Mesenchymal stem cell (in vitro differentiated cells and primary cell): ENCODE results near the gene CYBC1.

Experiments
- DNase-seq: peaks from one replicate; pipeline ENCODE4 v3.0.0-alpha.2; 2013
- H2AFZ ChIP-seq: one replicate; pipeline ENCODE4 v1.6.1; 2013; ENCODE audit warnings: low read depth, mild to moderate bottlenecking, control low read depth, inconsistent platforms, low read length, moderate library complexity
- H2AK5ac ChIP-seq: 2 replicates; pipeline ENCODE4 v1.6.1; 2013; ENCODE audit warnings: low read length, moderate library complexity, mild to moderate bottlenecking, inconsistent platforms; ENCODE audit not compliant: severe bottlenecking
- H2BK120ac ChIP-seq: one replicate; pipeline ENCODE4 v1.6.1; 2013; ENCODE audit warnings: low read depth, mild to moderate bottlenecking, inconsistent platforms, low read length, moderate library complexity
- H2BK12ac ChIP-seq, 2 experiments: one replicate each; pipeline ENCODE4 v1.6.1; 2013; ENCODE audit warnings: inconsistent platforms in 2 of 2, low read length in 2 of 2, mild to moderate bottlenecking in 2 of 2, moderate library complexity in 2 of 2, control low read depth in 1 of 2
- H2BK15ac ChIP-seq: one replicate; pipeline ENCODE4 v1.6.1; 2013; ENCODE audit warnings: mild to moderate bottlenecking, low read depth, inconsistent platforms; ENCODE audit not compliant: poor library complexity, severe bottlenecking
- H2BK5ac ChIP-seq: 2 replicates; pipeline ENCODE4 v1.6.1; 2013; ENCODE audit warnings: low read depth, mild to moderate bottlenecking, low read length, control low read depth, inconsistent platforms; ENCODE audit not compliant: poor library complexity, severe bottlenecking
- H3K14ac ChIP-seq, 2 experiments: one replicate each; pipeline ENCODE4 v1.6.1; 2013; ENCODE audit warnings: inconsistent platforms in 2 of 2, low read length in 2 of 2, control low read depth in 1 of 2, mild to moderate bottlenecking in 1 of 2, moderate library complexity in 1 of 2
- H3K18ac ChIP-seq, 2 experiments: one replicate each; pipeline ENCODE4 v1.6.1; 2013; ENCODE audit warnings: inconsistent platforms in 2 of 2, low read length in 2 of 2, control low read depth in 1 of 2, low read depth in 1 of 2, mild to moderate bottlenecking in 1 of 2
- H3K23ac ChIP-seq, 2 experiments: one replicate each; pipeline ENCODE4 v1.6.1; 2013; ENCODE audit warnings: inconsistent platforms in 2 of 2, low read length in 2 of 2, mild to moderate bottlenecking in 2 of 2, moderate library complexity in 2 of 2, control low read depth in 1 of 2
- H3K27ac ChIP-seq: 2 replicates; pipeline ENCODE4 v1.5.1; 2013; ENCODE audit warnings: mild to moderate bottlenecking, moderate library complexity, low read length, control low read depth, inconsistent platforms; ENCODE audit not compliant: poor library complexity, severe bottlenecking
- H3K27me3 ChIP-seq, 2 experiments: 2 replicates each; pipeline versions ENCODE4 v1.6.1 to v1.7.0; 2013; ENCODE audit warnings: low read length in 2 of 2, mild to moderate bottlenecking in 2 of 2, moderate library complexity in 2 of 2, control low read depth in 1 of 2, inconsistent platforms in 1 of 2; ENCODE audit not compliant: control insufficient read depth in 1 of 2, insufficient read depth in 1 of 2
- H3K36me3 ChIP-seq, 2 experiments: 2 replicates each; pipeline versions ENCODE4 v1.6.1 to v1.7.0; 2013; ENCODE audit warnings: low read length in 2 of 2, control low read depth in 1 of 2, inconsistent platforms in 1 of 2, low read depth in 1 of 2, mild to moderate bottlenecking in 1 of 2; ENCODE audit not compliant: insufficient read depth in 2 of 2, control insufficient read depth in 1 of 2
- H3K4ac ChIP-seq, 2 experiments: one replicate each; pipeline ENCODE4 v1.6.1; 2013; ENCODE audit warnings: inconsistent platforms in 2 of 2, low read length in 2 of 2, mild to moderate bottlenecking in 2 of 2, moderate library complexity in 2 of 2, control low read depth in 1 of 2, low read depth in 1 of 2
- H3K4me1 ChIP-seq: 2 replicates; pipeline ENCODE4 v1.6.1; 2013; ENCODE audit warnings: low read depth, low read length, control low read depth; ENCODE audit not compliant: control insufficient read depth, insufficient read depth
- H3K4me2 ChIP-seq: 2 replicates; pipeline ENCODE4 v1.6.1; 2013; ENCODE audit warnings: low read length, mild to moderate bottlenecking, inconsistent platforms; ENCODE audit not compliant: poor library complexity, severe bottlenecking
- H3K4me3 ChIP-seq, 2 experiments: 2 replicates each; pipeline versions ENCODE4 v1.5.1 to v1.7.0; 2013; ENCODE audit warnings: low read length in 2 of 2, mild to moderate bottlenecking in 2 of 2, control low read depth in 1 of 2, low read depth in 1 of 2; ENCODE audit not compliant: insufficient read depth in 1 of 2
- H3K79me1 ChIP-seq: replicated peaks from 2 replicates; pipeline ENCODE4 v1.6.1; 2013; ENCODE audit warnings: mild to moderate bottlenecking, control low read depth, low read length, inconsistent platforms; ENCODE audit not compliant: poor library complexity, severe bottlenecking
- H3K9ac ChIP-seq: 2 replicates; pipeline ENCODE4 v1.7.0; 2013; ENCODE audit warnings: mild to moderate bottlenecking, low read length, moderate library complexity
- H3K9me3 ChIP-seq: 2 replicates; pipeline ENCODE4 v1.7.0; 2013; ENCODE audit warnings: mild to moderate bottlenecking, low read length; ENCODE audit not compliant: control insufficient read depth
- H4K8ac ChIP-seq: one replicate; pipeline ENCODE4 v1.6.1; 2013; ENCODE audit warnings: inconsistent platforms, mild to moderate bottlenecking, low read length, moderate library complexity
- H4K91ac ChIP-seq: one replicate; pipeline ENCODE4 v1.6.1; 2013; ENCODE audit warnings: mild to moderate bottlenecking, low read length, inconsistent platforms
- WGBS: methylation state at CpG from one replicate; pipeline ENCODE4 v1.1.7; 2013; ENCODE audit warnings: mixed read lengths; 5-methylcytosine and 5-hydroxymethylcytosine counted together

CYBC1 gene

GRCh38 chr17:82483204-82483660, 32.7 kb upstream of the CYBC1 start:
- Histone ChIP-seq H4K91ac (no peak overlapping the region), H2AFZ (no peak overlapping the region), H3K18ac (no peak overlapping the region), H3K4me3 (no peak overlapping the region), H3K9me3 (no peaks in the 10 kb centered on the region), H3K9ac (no peak overlapping the region), H3K4ac (no peak overlapping the region), H3K4me2 (no peak overlapping the region), H3K27me3 (no peaks in the 10 kb centered on the region), H4K8ac (no peak overlapping the region), H2AK5ac (no peak overlapping the region), H3K27ac (no peak overlapping the region), H3K14ac (no peak overlapping the region), H3K23ac (no peak overlapping the region), H3K4me1 (no peaks in the 10 kb centered on the region), H2BK15ac (no peak overlapping the region), H3K36me3 (peaks cover 79 to 86% of the 10 kb centered on the region in 2 experiments), H2BK120ac (no peak overlapping the region), H3K79me1 (peaks cover 3% of the 10 kb centered on the region), H2BK12ac (no peak overlapping the region), H2BK5ac (no peak overlapping the region)
- WGBS = 96% methylated on average over 5 of the region's 6 CpGs
- DNase-seq = no peak

GRCh38 chr17:82480318-82480717, 29.8 kb upstream of the CYBC1 start:
- H3K18ac ChIP-seq = no peak overlapping the region
- no peak overlapping the region for H2BK12ac ChIP-seq
- no peak overlapping the region for H3K4me2 ChIP-seq
- H3K79me1 ChIP-seq = peaks cover 5% of the 10 kb centered on the region
- H3K27me3 ChIP-seq = no peaks in the 10 kb centered on the region
- no peak overlapping the region for H3K14ac ChIP-seq
- H3K4me3 ChIP-seq = no peak overlapping the region
- 96% methylated on average over 9 of the region's 9 CpGs for WGBS
- H2BK120ac ChIP-seq = no peak overlapping the region
- H2AK5ac ChIP-seq = no peak overlapping the region
- no peaks in the 10 kb centered on the region for H3K9me3 ChIP-seq
- no peak overlapping the region for H3K27ac ChIP-seq
- no peak overlapping the region for H2BK5ac ChIP-seq
- no peak for DNase-seq
- peaks cover 66 to 69% of the 10 kb centered on the region in 2 experiments for H3K36me3 ChIP-seq
- no peak overlapping the region for H3K9ac ChIP-seq
- no peak overlapping the region for H2BK15ac ChIP-seq
- peaks cover 2% of the 10 kb centered on the region for H3K4me1 ChIP-seq
- no peak overlapping the region for H4K8ac ChIP-seq
- no peak overlapping the region for H3K4ac ChIP-seq
- H3K23ac ChIP-seq = no peak overlapping the region
- no peak overlapping the region for H2AFZ ChIP-seq
- no peak overlapping the region for H4K91ac ChIP-seq

- no peak overlapping the region for H3K4me2 ChIP-seq
- H3K27me3 ChIP-seq = no peaks in the 10 kb centered on the region
- H3K23ac ChIP-seq = no peak overlapping the region
- no peak for DNase-seq
- no peak overlapping the region for H2BK15ac ChIP-seq
- H3K14ac ChIP-seq = no peak overlapping the region
- H2BK12ac ChIP-seq = no peak overlapping the region
- H2AK5ac ChIP-seq = no peak overlapping the region
- peaks cover 65 to 66% of the 10 kb centered on the region in 2 experiments for H3K36me3 ChIP-seq
- no peak overlapping the region for H3K4ac ChIP-seq
- H3K9ac ChIP-seq = no peak overlapping the region
- no peak overlapping the region for H2BK120ac ChIP-seq
- H3K9me3 ChIP-seq = no peaks in the 10 kb centered on the region
- no peak overlapping the region for H4K8ac ChIP-seq
- WGBS = 86% methylated on average over 5 of the region's 5 CpGs
- H2AFZ ChIP-seq = no peak overlapping the region
- peaks cover 5% of the 10 kb centered on the region for H3K79me1 ChIP-seq
- H2BK5ac ChIP-seq = no peak overlapping the region
- H3K4me3 ChIP-seq = no peak overlapping the region
- no peak overlapping the region for H3K27ac ChIP-seq
- no peak overlapping the region for H3K18ac ChIP-seq
- peaks cover 2% of the 10 kb centered on the region for H3K4me1 ChIP-seq
- H4K91ac ChIP-seq = no peak overlapping the region
These were observed 29.1 kb upstream of the CYBC1 start for GRCh38 chr17:82479602-82480001.

- Histone ChIP-seq H2BK15ac (no peak overlapping the region), H3K4me1 (peaks cover 2% of the 10 kb centered on the region), H3K9ac (no peak overlapping the region), H3K23ac (peak overlapping the region in 1 of 2 experiments; percentile 85), H2AK5ac (no peak overlapping the region), H2BK12ac (no peak overlapping the region), H2BK5ac (no peak overlapping the region), H2BK120ac (no peak overlapping the region), H2AFZ (no peak overlapping the region), H3K4me2 (no peak overlapping the region), H3K14ac (no peak overlapping the region), H3K18ac (no peak overlapping the region), H4K91ac (no peak overlapping the region), H3K4me3 (no peak overlapping the region), H3K27me3 (no peaks in the 10 kb centered on the region), H4K8ac (no peak overlapping the region), H3K4ac (no peak overlapping the region), H3K36me3 (peaks cover 49 to 56% of the 10 kb centered on the region in 2 experiments), H3K27ac (no peak overlapping the region), H3K9me3 (no peaks in the 10 kb centered on the region), H3K79me1 (peaks cover 5% of the 10 kb centered on the region)
- WGBS = 96% methylated on average over 8 of the region's 8 CpGs
- DNase-seq = no peak
These were observed 27.4 kb upstream of the CYBC1 start for GRCh38 chr17:82477934-82478333.
